Kidney glomerular epithelial cell (primary cell): ENCODE data around the gene F2.

Experiments
- DNase-seq: peaks from one replicate; lab custom pipeline; 2025; lab: John Stamatoyannopoulos, UW

The F2 gene

GRCh38 chr11:46743693-46744339 lies 24.8 kb downstream of the F2 start:
- DNase-seq: no peak

- DNase-seq: no peak
Measured at GRCh38 chr11:46745328-46745727, 26.3 kb downstream of the F2 start.

- DNase-seq: no peak
Measured at GRCh38 chr11:46745995-46746394, 27.0 kb downstream of the F2 start.

GRCh38 chr11:46747150-46747549 lies 28.1 kb downstream of the F2 start:
- no peak for DNase-seq

GRCh38 chr11:46755962-46756361 lies 36.9 kb downstream of the F2 start:
- no peak for DNase-seq

GRCh38 chr11:46759196-46759595 lies 40.2 kb downstream of the F2 start:
- DNase-seq: no peak

- no peak for DNase-seq
Measured at GRCh38 chr11:46760429-46761128, 41.6 kb downstream of the F2 start.

GRCh38 chr11:46761807-46762206 lies 42.8 kb downstream of the F2 start:
- DNase-seq: no peak

- DNase-seq: no peak
Measured at GRCh38 chr11:46762248-46762647, 43.2 kb downstream of the F2 start.

- DNase-seq: no peak
Measured at GRCh38 chr11:46766656-46767055, 47.6 kb downstream of the F2 start.

- DNase-seq: no peak
Measured at GRCh38 chr11:46769636-46770221, 50.7 kb downstream of the F2 start.

GRCh38 chr11:46776878-46777277 lies 57.9 kb downstream of the F2 start:
- no peak for DNase-seq

- DNase-seq: no peak
Measured at GRCh38 chr11:46778416-46778815, 59.4 kb downstream of the F2 start.
